Memory B cell (primary cell): ENCODE results near the gene STARD9.

Experiments
- ATAC-seq: fragments of 150-1000 bp; cut with Tn5 transposase; 2 replicates; pipeline ENCODE4 v1.10.0; 2021; ENCODE audit warnings: low read depth, mild to moderate bottlenecking, moderate library complexity
- DNase-seq, 2 donors: peaks; one replicate each; pipeline ENCODE4 v3.0.0; 2022; ENCODE audit warnings: low spot score in 2 of 2
- H3K27ac Mint-ChIP-seq: one replicate; pipeline ENCODE4 v1.8.0; 2022; ENCODE audit warnings: mild to moderate bottlenecking, moderate library complexity, mixed read lengths
- H3K27me3 Mint-ChIP-seq: one replicate; pipeline ENCODE4 v1.8.0; 2022; ENCODE audit warnings: mixed read lengths
- H3K36me3 Mint-ChIP-seq: one replicate; pipeline ENCODE4 v1.8.0; 2022; ENCODE audit warnings: mild to moderate bottlenecking, mixed read lengths
- H3K4me1 Mint-ChIP-seq: one replicate; pipeline ENCODE4 v1.8.0; 2022; ENCODE audit warnings: mixed read lengths
- H3K4me3 Mint-ChIP-seq: one replicate; pipeline ENCODE4 v1.8.0; 2022; ENCODE audit warnings: mild to moderate bottlenecking, moderate library complexity, mixed read lengths
- H3K9me3 Mint-ChIP-seq: one replicate; pipeline ENCODE4 v1.8.0; 2022; ENCODE audit warnings: mixed read lengths

STARD9 gene

DNA sequence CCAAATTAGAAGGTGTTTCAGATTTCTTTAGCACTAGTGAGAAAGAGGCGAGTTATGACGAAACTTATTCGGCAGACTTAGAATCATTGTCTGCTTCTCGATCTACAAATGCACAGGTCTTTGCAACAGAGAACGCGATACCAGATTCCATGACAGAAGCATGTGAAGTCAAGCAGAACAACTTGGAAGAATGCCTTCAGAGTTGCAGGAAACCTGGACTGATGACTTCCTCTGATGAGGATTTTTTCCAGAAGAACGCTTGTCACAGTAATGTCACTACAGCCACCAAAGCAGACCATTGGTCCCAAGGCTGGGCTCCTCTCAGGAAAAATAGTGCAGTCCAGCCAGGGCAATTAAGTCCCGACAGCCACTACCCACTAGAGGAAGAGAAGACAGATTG lies 110.9 kb downstream of the STARD9 start:
- H3K27me3 Mint-ChIP-seq = no peaks in the 10 kb centered on the region
- DNase-seq = no peak
- no peak overlapping the region for H3K27ac Mint-ChIP-seq
- peaks cover 18% of the 10 kb centered on the region for H3K36me3 Mint-ChIP-seq
- no peak for ATAC-seq
- no peaks in the 10 kb centered on the region for H3K4me1 Mint-ChIP-seq
- no peak overlapping the region for H3K4me3 Mint-ChIP-seq
- H3K9me3 Mint-ChIP-seq = no peaks in the 10 kb centered on the region

DNA sequence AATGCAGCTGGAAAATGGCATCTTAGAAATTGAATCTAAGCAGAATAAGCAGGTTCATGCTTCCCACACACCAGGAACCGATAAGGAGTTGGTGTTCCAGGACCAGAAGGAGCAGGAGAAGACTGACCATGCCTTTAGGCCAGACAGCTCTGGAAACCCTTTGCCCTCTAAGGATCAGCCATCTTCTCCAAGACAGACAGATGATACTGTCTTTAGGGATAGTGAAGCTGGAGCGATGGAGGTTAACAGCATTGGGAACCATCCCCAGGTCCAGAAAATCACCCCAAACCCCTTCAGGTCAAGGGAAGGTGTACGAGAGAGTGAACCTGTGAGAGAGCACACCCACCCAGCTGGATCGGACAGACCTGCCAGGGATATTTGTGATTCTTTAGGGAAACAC lies 112.3 kb downstream of the STARD9 start:
- H3K27ac Mint-ChIP-seq = no peak overlapping the region

DNA sequence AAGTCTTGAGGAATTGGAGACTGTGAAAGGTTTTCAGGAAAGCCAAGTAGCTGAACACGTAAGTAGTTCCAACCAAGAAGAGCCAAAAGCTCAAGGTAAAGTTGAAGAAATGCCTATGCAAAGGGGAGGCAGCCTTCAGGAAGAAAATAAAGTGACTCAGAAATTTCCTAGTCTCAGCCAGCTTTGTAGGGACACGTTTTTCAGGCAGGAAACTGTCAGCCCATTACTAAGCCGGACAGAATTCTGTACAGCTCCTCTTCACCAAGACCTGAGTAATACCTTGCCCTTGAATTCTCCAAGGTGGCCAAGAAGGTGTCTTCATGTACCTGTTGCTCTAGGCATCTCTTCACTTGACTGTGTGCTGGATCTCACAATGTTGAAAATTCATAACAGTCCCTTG lies 112.9 kb downstream of the STARD9 start:
- DNase-seq (no peak), ATAC-seq (no peak)
- Mint-ChIP-seq H3K9me3 (no peaks in the 10 kb centered on the region), H3K4me3 (no peak overlapping the region), H3K27me3 (no peaks in the 10 kb centered on the region), H3K4me1 (no peaks in the 10 kb centered on the region), H3K36me3 (peaks cover 5% of the 10 kb centered on the region), H3K27ac (no peak overlapping the region)

More for the DNA sequence above, 112.3 kb downstream of the STARD9 start:
- Mint-ChIP-seq H3K27me3 (no peaks in the 10 kb centered on the region), H3K36me3 (peaks cover 9% of the 10 kb centered on the region), H3K4me3 (no peak overlapping the region), H3K4me1 (no peaks in the 10 kb centered on the region), H3K9me3 (no peaks in the 10 kb centered on the region)
- DNase-seq (no peak), ATAC-seq (no peak)

DNA sequence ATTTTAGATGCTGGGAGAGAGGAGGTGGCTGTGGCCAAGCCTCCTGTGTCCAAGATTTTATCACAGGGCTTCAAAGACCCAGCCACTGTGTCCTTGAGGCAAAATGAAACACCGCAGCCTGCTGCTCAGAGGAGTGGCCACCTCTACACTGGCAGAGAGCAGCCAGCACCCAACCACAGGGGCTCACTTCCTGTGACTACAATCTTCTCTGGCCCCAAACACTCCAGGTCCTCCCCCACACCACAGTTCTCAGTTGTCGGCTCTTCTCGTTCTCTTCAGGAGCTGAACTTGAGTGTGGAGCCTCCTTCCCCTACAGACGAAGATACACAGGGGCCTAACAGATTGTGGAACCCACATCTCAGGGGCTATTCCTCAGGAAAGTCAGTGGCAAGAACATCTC lies 115.9 kb downstream of the STARD9 start:
- no peaks in the 10 kb centered on the region for H3K27me3 Mint-ChIP-seq
- ATAC-seq (no peak), DNase-seq (no peak)
- H3K36me3 Mint-ChIP-seq = peaks cover 2% of the 10 kb centered on the region
- no peaks in the 10 kb centered on the region for H3K9me3 Mint-ChIP-seq
- peak overlapping the region; percentile 11 for H3K27ac Mint-ChIP-seq
- no peaks in the 10 kb centered on the region for H3K4me1 Mint-ChIP-seq
- no peak overlapping the region for H3K4me3 Mint-ChIP-seq

DNA sequence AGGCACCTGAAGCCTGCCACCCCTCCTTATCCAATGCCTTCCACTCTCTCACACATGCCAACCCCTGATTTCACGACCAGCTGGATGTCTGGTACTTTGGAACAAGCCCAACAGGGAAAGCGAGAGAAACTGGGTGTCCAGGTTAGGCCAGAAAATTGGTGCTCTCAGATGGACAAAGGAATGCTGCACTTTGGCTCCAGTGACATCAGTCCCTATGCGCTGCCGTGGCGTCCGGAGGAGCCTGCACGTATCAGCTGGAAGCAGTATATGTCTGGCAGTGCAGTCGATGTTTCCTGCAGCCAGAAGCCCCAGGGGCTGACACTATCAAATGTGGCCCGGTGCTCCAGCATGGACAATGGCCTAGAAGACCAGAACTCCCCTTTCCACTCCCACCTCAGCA lies 116.4 kb downstream of the STARD9 start:
- H3K4me1 Mint-ChIP-seq = no peaks in the 10 kb centered on the region
- no peak for ATAC-seq
- no peak overlapping the region for H3K27ac Mint-ChIP-seq
- peaks cover 5% of the 10 kb centered on the region for H3K36me3 Mint-ChIP-seq
- H3K9me3 Mint-ChIP-seq = no peaks in the 10 kb centered on the region
- no peak for DNase-seq
- no peaks in the 10 kb centered on the region for H3K27me3 Mint-ChIP-seq
- no peak overlapping the region for H3K4me3 Mint-ChIP-seq

DNA sequence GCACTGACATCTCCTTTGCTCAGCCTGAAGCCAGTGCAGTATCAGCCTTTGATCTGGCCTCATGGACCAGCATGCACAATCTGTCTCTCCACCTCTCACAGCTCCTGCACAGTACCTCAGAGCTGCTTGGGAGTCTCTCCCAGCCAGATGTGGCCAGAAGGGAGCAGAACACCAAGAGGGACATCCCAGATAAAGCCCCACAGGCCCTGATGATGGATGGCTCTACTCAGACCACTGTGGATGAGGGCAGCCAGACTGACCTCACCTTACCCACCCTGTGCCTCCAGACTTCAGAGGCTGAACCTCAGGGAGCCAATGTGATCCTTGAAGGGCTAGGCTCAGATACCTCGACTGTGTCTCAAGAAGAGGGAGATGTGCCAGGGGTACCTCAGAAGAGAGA lies 117.1 kb downstream of the STARD9 start:
- Mint-ChIP-seq H3K4me1 (no peaks in the 10 kb centered on the region), H3K27me3 (no peaks in the 10 kb centered on the region), H3K36me3 (peaks cover 5% of the 10 kb centered on the region), H3K27ac (no peak overlapping the region), H3K4me3 (no peak overlapping the region), H3K9me3 (no peaks in the 10 kb centered on the region)
- DNase-seq = no peak
- no peak for ATAC-seq

DNA sequence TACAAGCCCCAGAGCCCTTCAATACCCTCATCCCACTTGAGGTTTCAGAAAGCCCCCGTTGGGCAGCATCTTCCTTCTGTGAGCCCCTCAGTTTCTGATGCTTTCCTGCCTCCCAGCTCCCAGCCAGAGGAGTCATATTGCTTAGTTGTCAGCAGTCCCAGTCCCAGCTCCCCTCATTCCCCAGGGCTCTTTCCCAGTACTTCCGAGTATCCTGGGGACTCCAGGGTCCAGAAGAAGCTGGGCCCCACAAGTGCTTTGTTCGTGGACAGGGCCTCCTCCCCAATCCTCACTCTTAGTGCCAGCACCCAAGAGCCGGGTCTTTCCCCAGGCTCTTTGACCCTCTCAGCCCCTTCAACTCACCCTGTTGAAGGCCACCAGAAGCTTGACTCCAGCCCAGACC lies 117.6 kb downstream of the STARD9 start:
- ATAC-seq (no peak), DNase-seq (no peak)
- Mint-ChIP-seq H3K27ac (no peak overlapping the region), H3K4me1 (no peaks in the 10 kb centered on the region), H3K4me3 (no peak overlapping the region), H3K27me3 (no peaks in the 10 kb centered on the region), H3K9me3 (no peaks in the 10 kb centered on the region), H3K36me3 (peaks cover 7% of the 10 kb centered on the region)

DNA sequence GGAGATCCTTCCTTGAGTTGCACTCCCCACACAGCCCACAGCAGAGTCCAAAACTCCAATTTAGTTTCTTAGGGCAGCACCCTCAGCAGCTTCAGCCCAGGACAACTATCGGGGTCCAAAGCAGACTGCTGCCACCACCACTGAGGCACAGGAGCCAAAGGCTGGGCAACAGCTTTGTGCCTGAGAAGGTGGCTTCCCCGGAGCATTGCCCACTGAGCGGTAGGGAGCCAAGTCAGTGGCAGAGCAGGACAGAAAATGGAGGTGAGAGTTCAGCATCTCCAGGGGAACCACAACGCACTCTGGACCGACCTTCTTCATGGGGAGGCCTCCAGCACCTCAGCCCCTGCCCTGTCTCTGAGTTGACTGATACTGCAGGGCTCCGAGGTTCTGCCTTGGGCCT lies 118.1 kb downstream of the STARD9 start:
- no peaks in the 10 kb centered on the region for H3K9me3 Mint-ChIP-seq
- H3K27me3 Mint-ChIP-seq = no peaks in the 10 kb centered on the region
- H3K27ac Mint-ChIP-seq = no peak overlapping the region
- no peak overlapping the region for H3K4me3 Mint-ChIP-seq
- peaks cover 9% of the 10 kb centered on the region for H3K36me3 Mint-ChIP-seq
- ATAC-seq (no peak), DNase-seq (no peak)
- H3K4me1 Mint-ChIP-seq = no peaks in the 10 kb centered on the region

DNA sequence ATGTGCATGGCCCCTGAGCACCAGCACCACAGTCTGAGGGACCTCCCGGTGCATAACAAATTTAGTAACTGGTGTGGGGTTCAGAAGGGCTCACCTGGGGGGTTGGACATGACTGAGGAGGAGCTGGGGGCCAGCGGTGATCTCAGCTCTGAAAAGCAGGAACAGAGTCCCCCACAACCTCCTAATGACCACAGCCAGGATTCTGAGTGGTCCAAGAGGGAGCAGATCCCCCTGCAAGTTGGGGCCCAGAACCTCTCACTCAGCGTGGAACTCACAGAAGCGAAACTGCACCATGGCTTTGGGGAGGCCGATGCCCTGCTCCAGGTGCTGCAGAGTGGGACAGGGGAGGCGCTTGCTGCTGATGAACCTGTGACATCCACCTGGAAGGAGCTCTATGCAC lies 118.5 kb downstream of the STARD9 start:
- no peak for DNase-seq
- no peaks in the 10 kb centered on the region for H3K4me1 Mint-ChIP-seq
- H3K36me3 Mint-ChIP-seq = peaks cover 9% of the 10 kb centered on the region
- no peaks in the 10 kb centered on the region for H3K9me3 Mint-ChIP-seq
- no peak for ATAC-seq
- H3K4me3 Mint-ChIP-seq = no peak overlapping the region
- H3K27me3 Mint-ChIP-seq = no peaks in the 10 kb centered on the region
- H3K27ac Mint-ChIP-seq = no peak overlapping the region

DNA sequence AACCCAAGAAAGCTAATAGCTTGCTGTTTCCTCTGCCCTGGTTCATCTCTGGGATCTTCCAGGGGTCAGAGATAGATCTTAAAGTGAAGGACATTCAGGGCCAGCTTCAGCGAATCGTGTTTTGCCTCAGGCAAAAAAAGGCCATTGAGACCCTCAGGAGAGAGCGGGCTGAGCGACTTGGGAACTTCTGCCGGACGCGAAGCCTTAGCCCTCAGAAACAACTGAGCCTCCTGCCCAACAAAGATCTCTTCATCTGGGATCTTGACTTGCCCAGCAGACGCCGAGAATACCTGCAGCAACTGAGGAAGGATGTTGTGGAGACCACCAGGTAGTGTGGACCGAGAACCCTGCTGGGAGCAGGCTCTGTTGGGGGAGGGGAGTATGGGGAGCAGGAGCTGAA lies 119.0 kb downstream of the STARD9 start:
- no peak for DNase-seq
- no peaks in the 10 kb centered on the region for H3K9me3 Mint-ChIP-seq
- H3K27me3 Mint-ChIP-seq = no peaks in the 10 kb centered on the region
- ATAC-seq = no peak
- no peaks in the 10 kb centered on the region for H3K4me1 Mint-ChIP-seq
- H3K4me3 Mint-ChIP-seq = no peak overlapping the region
- H3K27ac Mint-ChIP-seq = no peak overlapping the region
- peaks cover 11% of the 10 kb centered on the region for H3K36me3 Mint-ChIP-seq

DNA sequence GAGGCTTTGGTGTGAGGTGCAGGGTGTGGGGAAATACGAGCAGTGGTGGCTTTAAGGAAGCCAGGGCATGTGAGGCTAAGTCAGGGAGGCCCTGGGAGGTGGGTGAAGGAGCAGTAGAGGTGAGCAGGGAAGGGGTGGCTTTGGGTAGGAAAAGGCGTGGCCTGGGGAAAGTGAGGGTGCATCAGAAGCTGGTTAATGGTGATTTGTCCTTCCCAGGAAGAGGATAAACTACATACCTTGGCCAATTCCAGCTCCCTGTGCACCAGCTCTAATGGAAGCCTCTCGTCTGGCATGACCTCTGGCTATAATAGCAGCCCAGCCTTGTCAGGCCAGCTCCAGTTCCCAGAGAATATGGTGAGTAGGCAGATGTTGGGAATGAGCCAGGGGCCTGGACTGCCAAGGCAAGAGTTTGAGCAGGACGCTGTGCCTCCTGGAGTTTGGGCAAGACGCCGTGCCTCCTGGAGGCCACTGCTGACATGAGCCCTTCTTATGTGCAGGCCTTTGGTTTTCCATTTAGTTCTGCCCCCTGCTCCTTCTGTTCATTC lies 120.2 kb downstream of the STARD9 start:
- no peak for DNase-seq
- peaks cover 12% of the 10 kb centered on the region for H3K36me3 Mint-ChIP-seq
- no peak for ATAC-seq
- H3K4me1 Mint-ChIP-seq = no peaks in the 10 kb centered on the region
- H3K9me3 Mint-ChIP-seq = no peaks in the 10 kb centered on the region
- H3K4me3 Mint-ChIP-seq = no peak overlapping the region
- H3K27ac Mint-ChIP-seq = no peak overlapping the region
- H3K27me3 Mint-ChIP-seq = no peaks in the 10 kb centered on the region

DNA sequence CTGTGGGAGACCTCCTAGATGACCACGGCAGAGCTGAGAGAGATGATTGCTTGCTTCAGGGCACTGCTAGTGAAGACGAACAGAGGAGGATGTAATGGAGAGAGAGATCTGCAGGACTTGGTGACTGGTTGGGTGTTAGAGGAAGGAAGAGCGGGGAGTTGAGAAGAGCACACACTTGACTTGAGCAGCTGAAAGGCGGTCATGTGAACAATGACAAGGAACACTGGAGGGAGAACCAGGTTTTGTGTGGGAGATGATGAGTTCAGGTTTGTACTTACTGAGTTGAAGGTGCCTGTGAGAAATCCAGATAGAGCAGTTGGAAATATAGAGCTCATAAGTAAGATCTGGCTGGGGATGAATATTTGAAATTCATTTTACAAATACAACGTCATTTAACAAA lies 121.2 kb downstream of the STARD9 start:
- H3K4me1 Mint-ChIP-seq = no peaks in the 10 kb centered on the region
- H3K27me3 Mint-ChIP-seq = no peaks in the 10 kb centered on the region
- H3K4me3 Mint-ChIP-seq = no peak overlapping the region
- no peak for ATAC-seq
- no peak overlapping the region for H3K27ac Mint-ChIP-seq
- no peaks in the 10 kb centered on the region for H3K9me3 Mint-ChIP-seq
- no peak for DNase-seq
- peaks cover 16% of the 10 kb centered on the region for H3K36me3 Mint-ChIP-seq

DNA sequence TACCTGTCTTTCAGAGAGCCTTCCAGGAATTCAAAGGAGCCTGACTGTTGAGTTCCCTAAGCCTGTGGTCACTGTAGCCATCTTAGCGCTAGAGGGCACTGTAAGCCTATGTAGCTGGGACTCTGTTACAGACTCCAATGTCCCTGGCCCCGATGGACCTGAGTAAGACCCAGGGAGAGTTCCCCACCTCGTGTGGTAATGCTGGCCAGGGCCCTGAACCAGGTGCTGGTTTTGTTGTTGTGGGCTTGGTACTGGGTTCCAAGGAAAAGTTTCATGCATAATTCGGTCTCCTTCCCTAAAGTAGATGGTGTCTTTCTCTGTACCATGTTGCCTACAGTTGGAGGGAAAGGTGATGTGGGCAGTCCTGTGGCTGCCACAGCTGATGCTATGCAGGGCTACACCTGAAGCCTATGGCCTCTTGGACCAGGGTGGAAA lies 129.1 kb downstream of the STARD9 start:
- no peak overlapping the region for H3K27ac Mint-ChIP-seq
- peaks cover 6% of the 10 kb centered on the region for H3K36me3 Mint-ChIP-seq
- no peaks in the 10 kb centered on the region for H3K4me1 Mint-ChIP-seq
- DNase-seq = peak; percentile 37 to 44
- no peak overlapping the region for H3K4me3 Mint-ChIP-seq
- ATAC-seq = peak; percentile 88
- H3K9me3 Mint-ChIP-seq = no peaks in the 10 kb centered on the region
- H3K27me3 Mint-ChIP-seq = no peaks in the 10 kb centered on the region

DNA sequence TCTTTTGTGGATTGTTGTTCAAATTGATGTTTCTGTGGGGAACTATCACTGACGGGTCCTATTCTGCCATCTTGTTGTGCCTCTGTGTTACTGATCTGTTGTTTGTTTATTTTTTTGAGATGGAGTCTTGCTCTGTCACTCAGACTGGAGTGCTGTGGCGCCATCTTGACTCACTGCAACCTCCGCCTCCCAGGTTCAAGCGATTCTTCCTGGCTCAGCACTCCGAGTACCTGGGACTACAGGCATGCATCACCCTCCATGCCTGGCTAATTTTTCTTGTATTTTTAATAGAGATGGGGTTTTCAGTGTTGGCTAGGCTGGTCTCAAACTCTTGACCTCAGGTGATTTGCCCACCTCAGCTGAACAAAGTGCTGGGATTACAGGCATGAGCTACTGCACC lies 129.9 kb downstream of the STARD9 start:
- H3K9me3 Mint-ChIP-seq = no peaks in the 10 kb centered on the region
- no peaks in the 10 kb centered on the region for H3K27me3 Mint-ChIP-seq
- no peak overlapping the region for H3K4me3 Mint-ChIP-seq
- no peaks in the 10 kb centered on the region for H3K4me1 Mint-ChIP-seq
- ATAC-seq (no peak), DNase-seq (no peak)
- no peak overlapping the region for H3K27ac Mint-ChIP-seq
- H3K36me3 Mint-ChIP-seq = peaks cover 6% of the 10 kb centered on the region

DNA sequence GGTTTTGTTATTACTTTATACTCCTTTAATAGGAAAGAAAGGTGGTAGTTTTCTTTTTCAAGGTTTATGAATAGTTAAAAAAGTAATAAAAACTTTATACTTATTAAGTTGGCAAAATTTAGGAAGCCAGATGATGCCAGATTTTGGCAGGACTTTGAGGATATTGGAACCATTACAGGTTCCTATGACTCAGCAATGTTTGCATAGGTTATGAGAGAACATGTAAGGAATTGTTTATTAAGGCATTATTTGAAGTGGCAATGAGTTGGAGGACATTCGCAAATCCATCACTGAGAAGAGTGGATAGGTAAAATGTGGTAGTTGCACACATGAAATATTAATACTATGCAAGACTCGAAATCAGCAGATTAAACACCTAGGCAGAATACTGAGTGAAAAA lies 131.7 kb downstream of the STARD9 start:
- no peaks in the 10 kb centered on the region for H3K9me3 Mint-ChIP-seq
- no peak overlapping the region for H3K27ac Mint-ChIP-seq
- no peak overlapping the region for H3K4me3 Mint-ChIP-seq
- ATAC-seq = no peak
- peaks cover 2% of the 10 kb centered on the region for H3K36me3 Mint-ChIP-seq
- H3K4me1 Mint-ChIP-seq = no peaks in the 10 kb centered on the region
- DNase-seq = no peak
- H3K27me3 Mint-ChIP-seq = no peaks in the 10 kb centered on the region
